AG04450 (cell line): ENCODE results near the gene ASMT. TPM values are rescaled to one million over a fixed set of nuclear protein-coding genes. Genes with fewer than 3 reads are reported as not detected.

Source experiments
- CTCF ChIA-PET: fragments of 300-600, 350-600 bp; formaldehyde crosslinking; extraction: SDS; loops from one replicate; lab custom pipeline; 2022; ENCODE audit warnings: antibody characterized with exemption, inconsistent platforms; lab: Charles Lee
- POLR2A ChIA-PET: fragments of 350-600 bp; formaldehyde crosslinking; extraction: SDS; loops from one replicate; lab custom pipeline; 2021; ENCODE audit warnings: antibody characterized with exemption, inconsistent platforms; lab: Yijun Ruan, JAX
- DNase-seq: peaks from one replicate; pipeline ENCODE4 v3.0.0-alpha.2; 2011; ENCODE audit warnings: low read depth, low spot score
- H3K27ac ChIP-seq: one replicate; pipeline ENCODE4 v1.5.1; 2012; ENCODE audit warnings: low read depth, low read length, control low read depth
- H3K27me3 ChIP-seq: one replicate; pipeline ENCODE4 v1.6.0; 2012; ENCODE audit warnings: low read length; ENCODE audit not compliant: control insufficient read depth, insufficient read depth
- H3K4me3 ChIP-seq: 2 replicates; pipeline ENCODE4 v1.5.1; 2011; ENCODE audit warnings: mild to moderate bottlenecking, low read depth, low read length, control low read depth
- H3K9me3 ChIP-seq: 2 replicates; pipeline ENCODE4 v1.5.1; 2012; ENCODE audit warnings: low read length; ENCODE audit not compliant: control insufficient read depth, insufficient read depth
- polyA plus RNA-seq: library from polyadenylated mRNA; depleted of rRNA; stranded (reverse); fragments of >200 nt; gene quantifications from 2 replicates; pipeline ENCODE4 v1.2.3, GENCODE V29; 2011; rRNA removed
- TF ChIP-seq, protein P1 (sequence below): IDR thresholded peaks from 2 replicates; pipeline ENCODE4 v1.5.1; 2011; ENCODE audit warnings: low read depth, low read length, control low read depth, inconsistent platforms

The ASMT gene
- polyA plus RNA-seq, 1 experiment: not detected

DNA sequence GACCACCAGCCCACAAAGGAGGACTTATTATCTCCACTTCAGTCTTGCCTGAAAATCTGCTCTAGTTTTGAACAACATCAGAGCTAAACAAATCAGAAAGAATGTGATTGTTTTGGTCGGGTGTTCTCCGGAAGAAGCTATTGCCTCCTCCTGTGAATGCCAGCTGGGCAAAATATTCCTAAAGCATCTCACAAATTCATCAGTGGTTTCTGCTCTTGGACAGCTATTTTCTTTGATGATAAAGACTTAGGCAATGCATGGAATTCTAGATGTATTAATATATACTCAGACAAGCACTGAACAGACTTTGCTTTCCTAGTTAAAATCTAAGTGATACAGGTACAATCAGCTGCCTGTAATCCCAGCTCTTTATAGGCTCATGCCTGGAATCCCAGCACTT is 71.8 kb downstream of the ASMT start:
- ChIA-PET CTCF (no interaction called here), POLR2A (no interaction called here)
- Histone ChIP-seq H3K27me3 (no peaks in the 10 kb centered on the region), H3K9me3 (peaks cover 30% of the 10 kb centered on the region), H3K4me3 (no peak overlapping the region), H3K27ac (no peak overlapping the region)
- no peak for DNase-seq
- TF ChIP-seq, protein P1, sequence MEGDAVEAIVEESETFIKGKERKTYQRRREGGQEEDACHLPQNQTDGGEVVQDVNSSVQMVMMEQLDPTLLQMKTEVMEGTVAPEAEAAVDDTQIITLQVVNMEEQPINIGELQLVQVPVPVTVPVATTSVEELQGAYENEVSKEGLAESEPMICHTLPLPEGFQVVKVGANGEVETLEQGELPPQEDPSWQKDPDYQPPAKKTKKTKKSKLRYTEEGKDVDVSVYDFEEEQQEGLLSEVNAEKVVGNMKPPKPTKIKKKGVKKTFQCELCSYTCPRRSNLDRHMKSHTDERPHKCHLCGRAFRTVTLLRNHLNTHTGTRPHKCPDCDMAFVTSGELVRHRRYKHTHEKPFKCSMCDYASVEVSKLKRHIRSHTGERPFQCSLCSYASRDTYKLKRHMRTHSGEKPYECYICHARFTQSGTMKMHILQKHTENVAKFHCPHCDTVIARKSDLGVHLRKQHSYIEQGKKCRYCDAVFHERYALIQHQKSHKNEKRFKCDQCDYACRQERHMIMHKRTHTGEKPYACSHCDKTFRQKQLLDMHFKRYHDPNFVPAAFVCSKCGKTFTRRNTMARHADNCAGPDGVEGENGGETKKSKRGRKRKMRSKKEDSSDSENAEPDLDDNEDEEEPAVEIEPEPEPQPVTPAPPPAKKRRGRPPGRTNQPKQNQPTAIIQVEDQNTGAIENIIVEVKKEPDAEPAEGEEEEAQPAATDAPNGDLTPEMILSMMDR: no peak

Other genes starting within 250 kb of the ASMT start
- gene SLC25A6, start 222.9 kb upstream of the ASMT start, polyA plus RNA-seq: 273 and 404 TPM in 2 replicates
- gene ASMTL, start 162.2 kb upstream of the ASMT start, polyA plus RNA-seq: 18.9 and 23.1 TPM in 2 replicates
- gene P2RY8, start 77.9 kb upstream of the ASMT start, polyA plus RNA-seq: not detected in 2 replicates
- 10.2 and 11.3 TPM in 2 replicates for gene AKAP17A, start 23.5 kb upstream of the ASMT start, polyA plus RNA-seq